ENCODE measurements around the gene LIMK1. TPM values are rescaled to one million over a fixed set of nuclear protein-coding genes. Genes with fewer than 3 reads are reported as not detected.

Gene LIMK1
- total and polyA plus RNA-seq, 2 experiments from 2014 or later, result 13.0 to 96.5 TPM

- H3K4me3 Mint-ChIP-seq, result no peak overlapping the region
Measured at GRCh38 chr7:74119831-74120230, 36.2 kb downstream of the LIMK1 start.

More at GRCh38 chr7:74119831-74120230, 36.2 kb downstream of the LIMK1 start:
- Histone ChIP-seq H2AFZ (no peak overlapping the region), H3K4me1 (ENCODE audit: insufficient read depth) (no peaks in the 10 kb centered on the region), H3K79me2 (replicated peaks; ENCODE audit: insufficient read depth) (no peaks in the 10 kb centered on the region), H3K4me2 (no peak overlapping the region), H3K36me3 (ENCODE audit: insufficient read depth) (no peaks in the 10 kb centered on the region), H3K27me3 (ENCODE audit: insufficient read depth) (no peaks in the 10 kb centered on the region), H3K4me3 (no peak overlapping the region), H3K27ac (ENCODE audit: low read depth) (no peak overlapping the region), H3K9me2 (ENCODE audit: insufficient read depth) (no peaks in the 10 kb centered on the region), H4K20me1 (replicated peaks; ENCODE audit: insufficient read depth) (no peaks in the 10 kb centered on the region), H3F3A (replicated peaks; ENCODE audit: low read depth) (no peaks in the 10 kb centered on the region; the same call in 1 of the 2 replicates)
- DNase-seq (ENCODE audit: low spot score) (no peak), ATAC-seq (no peak)
- H3K4me1 Mint-ChIP-seq, result no peaks in the 10 kb centered on the region
- TF ChIP-seq ZNF462 (CRISPR knock-in tag; IDR thresholded peaks at IDR 0.05) (no peak), CTCF (conservative IDR thresholded peaks at IDR 0.05; ENCODE audit: low read depth in 2 of 2) (no peak), ETS1 (IDR thresholded peaks at IDR 0.05) (no peak), STAT1 (IDR thresholded peaks at IDR 0.05; ENCODE audit: unreplicated experiment) (no peak), NANOG (IDR thresholded peaks at IDR 0.05; ENCODE audit: borderline replicate concordance) (no peak), JUNB (IDR thresholded peaks at IDR 0.05; ENCODE audit: unreplicated experiment) (no peak), ZNF114 (CRISPR knock-in tag; IDR thresholded peaks at IDR 0.05) (no peak), CREB1 (CRISPR knock-in tag; IDR thresholded peaks at IDR 0.05; ENCODE audit: low read depth) (no peak), POLR2AphosphoS5 (IDR thresholded peaks at IDR 0.05; ENCODE audit: low read depth) (no peak), EZH2 (IDR thresholded peaks at IDR 0.05; ENCODE audit: low read depth, unreplicated experiment) (no peak), EZH2phosphoT487 (IDR thresholded peaks at IDR 0.05; ENCODE audit: unreplicated experiment) (no peak), ZNF331 (CRISPR knock-in tag; IDR thresholded peaks at IDR 0.05; ENCODE audit: low read depth) (no peak)
- TF ChIP-seq, protein P1, sequence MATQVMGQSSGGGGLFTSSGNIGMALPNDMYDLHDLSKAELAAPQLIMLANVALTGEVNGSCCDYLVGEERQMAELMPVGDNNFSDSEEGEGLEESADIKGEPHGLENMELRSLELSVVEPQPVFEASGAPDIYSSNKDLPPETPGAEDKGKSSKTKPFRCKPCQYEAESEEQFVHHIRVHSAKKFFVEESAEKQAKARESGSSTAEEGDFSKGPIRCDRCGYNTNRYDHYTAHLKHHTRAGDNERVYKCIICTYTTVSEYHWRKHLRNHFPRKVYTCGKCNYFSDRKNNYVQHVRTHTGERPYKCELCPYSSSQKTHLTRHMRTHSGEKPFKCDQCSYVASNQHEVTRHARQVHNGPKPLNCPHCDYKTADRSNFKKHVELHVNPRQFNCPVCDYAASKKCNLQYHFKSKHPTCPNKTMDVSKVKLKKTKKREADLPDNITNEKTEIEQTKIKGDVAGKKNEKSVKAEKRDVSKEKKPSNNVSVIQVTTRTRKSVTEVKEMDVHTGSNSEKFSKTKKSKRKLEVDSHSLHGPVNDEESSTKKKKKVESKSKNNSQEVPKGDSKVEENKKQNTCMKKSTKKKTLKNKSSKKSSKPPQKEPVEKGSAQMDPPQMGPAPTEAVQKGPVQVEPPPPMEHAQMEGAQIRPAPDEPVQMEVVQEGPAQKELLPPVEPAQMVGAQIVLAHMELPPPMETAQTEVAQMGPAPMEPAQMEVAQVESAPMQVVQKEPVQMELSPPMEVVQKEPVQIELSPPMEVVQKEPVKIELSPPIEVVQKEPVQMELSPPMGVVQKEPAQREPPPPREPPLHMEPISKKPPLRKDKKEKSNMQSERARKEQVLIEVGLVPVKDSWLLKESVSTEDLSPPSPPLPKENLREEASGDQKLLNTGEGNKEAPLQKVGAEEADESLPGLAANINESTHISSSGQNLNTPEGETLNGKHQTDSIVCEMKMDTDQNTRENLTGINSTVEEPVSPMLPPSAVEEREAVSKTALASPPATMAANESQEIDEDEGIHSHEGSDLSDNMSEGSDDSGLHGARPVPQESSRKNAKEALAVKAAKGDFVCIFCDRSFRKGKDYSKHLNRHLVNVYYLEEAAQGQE (IDR thresholded peaks at IDR 0.05; ENCODE audit: unreplicated experiment), result no peak
- H3K27ac Mint-ChIP-seq, result no peak overlapping the region
- H3K36me3 Mint-ChIP-seq (ENCODE audit: low read depth), result peaks cover 47% of the 10 kb centered on the region
- H3K9me3 Mint-ChIP-seq, result peaks cover 3% of the 10 kb centered on the region; the same call in 1 of the 3 replicates
- peaks cover 10% of the 10 kb centered on the region for H3K27me3 Mint-ChIP-seq (ENCODE audit: insufficient read depth, low read depth, poor library complexity)
